C4-2B (cell line): ENCODE measurements around the gene SH3BGRL3.

Experiments
- H3K27ac ChIP-seq: fragments of 450-650 bp; 2 replicates; pipeline ENCODE4 v1.5.1; 2017
- ZFX ChIP-seq: fragments of 450-650 bp; IDR thresholded peaks from 2 replicates; pipeline ENCODE4 v1.6.1; 2017
- TF ChIP-seq, protein P1 (sequence below): fragments of 450-650 bp; conservative IDR thresholded peaks from 2 replicates; pipeline ENCODE4 v1.5.1; 2017; ENCODE audit warnings: mild to moderate bottlenecking

The SH3BGRL3 gene

DNA sequence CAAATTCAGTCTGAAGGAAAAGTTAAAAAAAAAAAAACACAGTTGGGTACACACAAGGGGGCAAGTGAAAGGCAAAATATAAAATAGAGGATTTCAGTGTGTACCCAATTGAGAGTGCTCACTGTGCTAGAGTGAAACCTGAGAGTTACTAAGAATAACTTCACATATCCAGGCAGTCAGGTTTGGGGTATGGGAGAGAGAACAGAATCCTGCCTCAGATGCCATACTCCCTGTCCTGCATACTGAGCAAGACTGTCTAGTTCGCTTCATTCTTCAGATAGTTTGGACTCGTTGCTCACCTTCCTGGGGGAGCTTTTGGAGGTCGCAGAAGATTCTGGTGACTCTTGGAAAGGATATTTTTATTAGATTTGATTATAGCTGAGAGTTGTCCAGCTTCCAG, 25.5 kb upstream of the SH3BGRL3 start:
- TF ChIP-seq ZFX = no peak
- TF ChIP-seq, protein P1, sequence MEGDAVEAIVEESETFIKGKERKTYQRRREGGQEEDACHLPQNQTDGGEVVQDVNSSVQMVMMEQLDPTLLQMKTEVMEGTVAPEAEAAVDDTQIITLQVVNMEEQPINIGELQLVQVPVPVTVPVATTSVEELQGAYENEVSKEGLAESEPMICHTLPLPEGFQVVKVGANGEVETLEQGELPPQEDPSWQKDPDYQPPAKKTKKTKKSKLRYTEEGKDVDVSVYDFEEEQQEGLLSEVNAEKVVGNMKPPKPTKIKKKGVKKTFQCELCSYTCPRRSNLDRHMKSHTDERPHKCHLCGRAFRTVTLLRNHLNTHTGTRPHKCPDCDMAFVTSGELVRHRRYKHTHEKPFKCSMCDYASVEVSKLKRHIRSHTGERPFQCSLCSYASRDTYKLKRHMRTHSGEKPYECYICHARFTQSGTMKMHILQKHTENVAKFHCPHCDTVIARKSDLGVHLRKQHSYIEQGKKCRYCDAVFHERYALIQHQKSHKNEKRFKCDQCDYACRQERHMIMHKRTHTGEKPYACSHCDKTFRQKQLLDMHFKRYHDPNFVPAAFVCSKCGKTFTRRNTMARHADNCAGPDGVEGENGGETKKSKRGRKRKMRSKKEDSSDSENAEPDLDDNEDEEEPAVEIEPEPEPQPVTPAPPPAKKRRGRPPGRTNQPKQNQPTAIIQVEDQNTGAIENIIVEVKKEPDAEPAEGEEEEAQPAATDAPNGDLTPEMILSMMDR = no peak
- no peak overlapping the region for H3K27ac ChIP-seq

DNA sequence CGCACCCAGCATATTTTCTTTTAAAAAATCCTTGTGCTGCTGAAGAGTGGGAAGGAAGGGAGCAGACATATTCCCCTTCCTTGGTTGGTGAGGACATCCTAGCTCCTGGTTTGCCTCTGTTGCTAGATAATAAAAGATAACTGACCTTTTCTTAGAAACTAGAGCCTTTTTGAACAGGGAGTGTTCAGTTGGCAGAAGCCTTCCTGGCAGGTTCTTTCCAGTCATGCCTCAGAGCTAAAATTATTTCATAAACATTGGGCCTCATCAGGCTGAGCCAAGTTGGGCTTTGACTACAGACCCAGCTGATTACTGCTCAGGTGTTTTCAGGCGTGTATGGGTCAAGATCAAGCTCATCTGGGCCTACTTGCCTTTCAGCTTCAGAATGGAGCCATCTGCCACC, 22.7 kb upstream of the SH3BGRL3 start:
- H3K27ac ChIP-seq = no peak overlapping the region
- TF ChIP-seq ZFX = no peak
- TF ChIP-seq, protein P1 = no peak

DNA sequence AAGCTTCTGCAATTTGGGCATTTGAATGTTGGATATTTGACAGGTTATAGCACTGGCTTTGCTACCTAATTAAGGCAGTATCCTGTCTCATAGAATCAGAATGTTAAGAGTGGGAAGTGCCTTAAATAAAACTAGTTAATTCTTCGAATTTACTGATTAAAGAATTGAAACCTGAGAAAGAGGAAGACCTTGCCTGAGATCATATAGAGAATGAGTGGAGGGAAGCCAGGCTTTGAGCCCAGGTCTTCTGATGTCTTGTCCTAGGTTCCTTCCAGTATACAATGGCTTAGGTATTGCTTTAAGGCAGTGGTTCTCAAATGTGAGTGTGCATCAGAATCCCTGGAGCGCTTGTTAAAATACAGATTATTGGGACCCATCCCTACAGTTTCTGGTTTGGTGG, 20.9 kb upstream of the SH3BGRL3 start:
- TF ChIP-seq ZFX = no peak
- TF ChIP-seq, protein P1 = no peak
- no peak overlapping the region for H3K27ac ChIP-seq

DNA sequence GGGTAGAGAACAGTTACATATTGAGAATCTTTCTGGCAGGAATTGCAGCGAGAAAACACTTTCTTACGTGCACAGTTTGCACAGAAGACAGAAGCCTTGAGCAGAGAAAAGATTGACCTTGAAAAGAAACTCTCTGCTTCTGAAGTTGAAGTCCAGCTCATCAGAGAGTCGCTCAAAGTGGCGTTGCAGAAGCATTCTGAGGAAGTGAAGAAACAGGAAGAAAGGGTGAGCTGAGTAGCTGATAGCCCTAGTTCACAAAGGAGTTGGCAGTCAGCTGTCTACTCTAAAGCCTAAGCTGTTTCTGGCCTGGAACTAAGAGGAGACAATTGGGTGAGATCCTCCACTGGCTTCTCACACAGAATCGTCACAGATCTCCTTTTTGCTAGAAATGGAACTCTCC, 20.3 kb upstream of the SH3BGRL3 start:
- TF ChIP-seq, protein P1 = no peak
- TF ChIP-seq ZFX = no peak
- no peak overlapping the region for H3K27ac ChIP-seq

DNA sequence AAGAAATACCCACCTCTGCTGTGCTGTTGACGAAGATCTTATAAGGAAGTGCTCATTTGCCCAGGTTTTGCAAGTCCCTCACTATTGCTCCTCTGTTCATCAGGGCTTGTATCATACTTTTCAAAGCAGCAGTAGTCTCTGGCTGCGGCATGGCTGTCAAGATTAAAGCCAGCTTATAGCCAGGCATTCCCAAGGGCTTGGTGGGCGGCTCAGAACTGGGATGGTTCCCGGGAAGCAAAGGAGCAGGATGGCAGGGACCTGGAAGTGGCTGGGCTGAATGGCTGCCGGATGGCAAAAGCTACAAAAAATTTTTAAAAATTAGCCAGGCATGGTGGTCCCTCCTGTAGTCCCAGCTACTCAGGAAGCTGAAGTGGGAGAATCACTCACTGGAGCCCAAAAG, 16.7 kb upstream of the SH3BGRL3 start:
- H3K27ac ChIP-seq = no peak overlapping the region
- TF ChIP-seq ZFX = no peak
- TF ChIP-seq, protein P1 = no peak

DNA sequence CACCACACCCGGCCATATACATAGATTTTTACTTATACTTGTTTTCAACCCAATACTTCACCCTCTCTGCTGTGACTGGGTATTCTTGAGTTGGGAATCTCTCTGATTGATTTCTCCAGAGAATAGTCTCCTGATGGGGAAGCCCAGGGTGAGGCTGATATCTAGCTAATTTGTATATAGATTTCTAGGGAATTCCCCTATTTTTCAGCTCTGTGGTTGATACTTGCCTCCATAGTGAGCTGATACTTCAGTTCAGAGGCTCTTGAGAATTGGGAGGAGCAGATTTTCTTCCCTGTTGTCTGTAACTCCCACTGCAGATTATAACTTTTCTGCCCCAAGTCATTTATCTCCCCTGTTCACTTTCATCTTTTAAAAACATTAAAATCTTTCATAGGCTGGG, 14.5 kb upstream of the SH3BGRL3 start:
- TF ChIP-seq, protein P1 = no peak
- TF ChIP-seq ZFX = no peak
- no peak overlapping the region for H3K27ac ChIP-seq

DNA sequence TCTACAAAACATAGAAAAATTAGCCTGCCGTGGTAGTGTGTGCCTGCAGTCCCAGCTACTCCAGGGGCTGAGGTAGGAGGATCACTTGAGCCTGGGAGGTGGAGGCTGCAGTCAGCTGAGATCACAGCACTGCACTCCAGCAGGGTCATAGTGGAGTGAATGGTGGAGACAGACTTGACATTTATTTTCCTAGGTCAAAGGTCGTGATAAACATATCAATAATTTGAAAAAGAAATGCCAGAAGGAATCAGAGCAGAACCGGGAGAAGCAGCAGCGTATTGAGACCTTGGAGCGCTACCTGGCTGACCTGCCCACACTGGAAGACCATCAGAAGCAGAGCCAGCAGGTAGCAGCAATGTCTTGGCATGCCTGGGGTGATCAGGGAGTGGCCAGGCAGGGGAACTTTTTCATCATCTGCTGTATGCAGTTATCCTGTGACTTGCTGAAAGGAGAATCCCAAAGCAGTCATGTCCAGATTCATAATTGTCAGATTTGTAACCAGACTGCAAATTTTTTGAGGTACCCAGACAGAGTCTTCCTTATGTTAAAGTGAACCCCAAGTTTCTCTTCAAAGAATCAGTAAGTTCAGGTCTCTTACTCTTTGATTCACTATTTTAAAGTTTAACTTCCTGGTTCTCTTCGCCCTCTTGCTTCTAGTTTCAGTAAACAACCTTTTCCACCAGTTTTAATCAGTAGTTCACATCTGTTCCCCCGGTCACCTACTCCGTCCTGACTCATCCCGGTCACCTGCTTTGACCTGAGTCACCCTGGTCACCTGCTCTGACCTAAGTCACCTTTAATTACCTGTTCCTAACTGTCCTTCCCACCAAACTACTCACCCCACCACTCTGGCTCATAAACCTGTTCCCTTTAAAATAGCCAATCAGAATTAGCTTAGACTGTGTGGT, 11.3 kb upstream of the SH3BGRL3 start:
- H3K27ac ChIP-seq = no peak overlapping the region
- TF ChIP-seq ZFX = no peak
- TF ChIP-seq, protein P1 = no peak
